NCI-H1930 (cell line): ENCODE results near the gene ACSL5.
"Not testable (repeated sequence)": the region's sequence is repeated elsewhere in the genome, so short reads cannot be mapped to it uniquely, and the experiment has no call there.

ENCODE experiments used
- DNase-seq, 2 experiments: peaks; one replicate each; lab custom pipeline; 2025; lab: John Stamatoyannopoulos, UW

The ACSL5 gene

GRCh38 chr10:112374724-112375541 lies 1.0 kb downstream of the ACSL5 start:
- no peak for DNase-seq

GRCh38 chr10:112375721-112376395 lies 1.9 kb downstream of the ACSL5 start:
- DNase-seq = no peak

- DNase-seq = no peak
These were observed 2.5 kb downstream of the ACSL5 start for GRCh38 chr10:112376396-112376790.

- DNase-seq = not testable (repeated sequence)
These were observed 3.2 kb downstream of the ACSL5 start for GRCh38 chr10:112377116-112377515.

GRCh38 chr10:112379635-112380296 lies 5.8 kb downstream of the ACSL5 start:
- no peak for DNase-seq

- DNase-seq = no peak
These were observed 8.8 kb downstream of the ACSL5 start for GRCh38 chr10:112382515-112383235.

GRCh38 chr10:112383325-112383724 lies 9.4 kb downstream of the ACSL5 start:
- no peak for DNase-seq

- no peak for DNase-seq
These were observed 10.2 kb downstream of the ACSL5 start for GRCh38 chr10:112384141-112384540.

- DNase-seq = no peak
These were observed 11.3 kb downstream of the ACSL5 start for GRCh38 chr10:112385201-112385600.

GRCh38 chr10:112388056-112388455 lies 14.1 kb downstream of the ACSL5 start:
- DNase-seq = not testable (repeated sequence)

GRCh38 chr10:112388548-112388947 lies 14.6 kb downstream of the ACSL5 start:
- no peak for DNase-seq

- no peak for DNase-seq
These were observed 15.4 kb downstream of the ACSL5 start for GRCh38 chr10:112389271-112389822.

GRCh38 chr10:112390125-112390703 lies 16.3 kb downstream of the ACSL5 start:
- DNase-seq = no peak

GRCh38 chr10:112393341-112393740 lies 19.4 kb downstream of the ACSL5 start:
- DNase-seq = no peak

- DNase-seq = no peak
These were observed 19.9 kb downstream of the ACSL5 start for GRCh38 chr10:112393827-112394226.

- no peak for DNase-seq
These were observed 20.6 kb downstream of the ACSL5 start for GRCh38 chr10:112394475-112394875.

- no peak for DNase-seq
These were observed 22.1 kb downstream of the ACSL5 start for GRCh38 chr10:112395809-112396530.

- DNase-seq = no peak
These were observed 23.7 kb downstream of the ACSL5 start for GRCh38 chr10:112397592-112397991.

GRCh38 chr10:112402917-112403316 lies 29.0 kb downstream of the ACSL5 start:
- DNase-seq = no peak

GRCh38 chr10:112404617-112405016 lies 30.7 kb downstream of the ACSL5 start:
- DNase-seq = no peak

GRCh38 chr10:112406806-112407205 lies 32.9 kb downstream of the ACSL5 start:
- DNase-seq = not testable (repeated sequence)
